Nephron (organoid): ENCODE measurements around the gene CORO2B.

ENCODE experiments used
- H3K27ac Mint-ChIP-seq, 3 experiments: 2 replicates each; pipeline ENCODE4 v1.8.0; 2020; ENCODE audit warnings: mixed read lengths in 3 of 3, mild to moderate bottlenecking in 2 of 3, moderate library complexity in 1 of 3
- H3K27me3 Mint-ChIP-seq: 2 replicates; pipeline ENCODE4 v1.8.0; 2021; ENCODE audit warnings: low read depth, mild to moderate bottlenecking, moderate library complexity, mixed read lengths
- H3K36me3 Mint-ChIP-seq: 2 replicates; pipeline ENCODE4 v1.8.0; 2020; ENCODE audit warnings: low read depth, mixed read lengths
- H3K4me1 Mint-ChIP-seq: 2 replicates; pipeline ENCODE4 v1.8.0; 2020; ENCODE audit warnings: mixed read lengths
- H3K4me3 Mint-ChIP-seq, 3 experiments: 2 replicates each; pipeline ENCODE4 v1.8.0; 2020; ENCODE audit warnings: mild to moderate bottlenecking in 3 of 3, mixed read lengths in 3 of 3, moderate library complexity in 2 of 3
- H3K9me3 Mint-ChIP-seq: 2 replicates; pipeline ENCODE4 v1.8.0; 2020; ENCODE audit warnings: mixed read lengths
- TF ChIP-seq, protein P1 (sequence below), 3 experiments: fragments of 200-600 bp; sonication (generic); IDR thresholded peaks; one replicate each; pipeline ENCODE4 v1.5.0; 2021; ENCODE audit warnings: antibody characterized with exemption in 3 of 3; ENCODE audit not compliant: unreplicated experiment in 3 of 3

Gene CORO2B

DNA sequence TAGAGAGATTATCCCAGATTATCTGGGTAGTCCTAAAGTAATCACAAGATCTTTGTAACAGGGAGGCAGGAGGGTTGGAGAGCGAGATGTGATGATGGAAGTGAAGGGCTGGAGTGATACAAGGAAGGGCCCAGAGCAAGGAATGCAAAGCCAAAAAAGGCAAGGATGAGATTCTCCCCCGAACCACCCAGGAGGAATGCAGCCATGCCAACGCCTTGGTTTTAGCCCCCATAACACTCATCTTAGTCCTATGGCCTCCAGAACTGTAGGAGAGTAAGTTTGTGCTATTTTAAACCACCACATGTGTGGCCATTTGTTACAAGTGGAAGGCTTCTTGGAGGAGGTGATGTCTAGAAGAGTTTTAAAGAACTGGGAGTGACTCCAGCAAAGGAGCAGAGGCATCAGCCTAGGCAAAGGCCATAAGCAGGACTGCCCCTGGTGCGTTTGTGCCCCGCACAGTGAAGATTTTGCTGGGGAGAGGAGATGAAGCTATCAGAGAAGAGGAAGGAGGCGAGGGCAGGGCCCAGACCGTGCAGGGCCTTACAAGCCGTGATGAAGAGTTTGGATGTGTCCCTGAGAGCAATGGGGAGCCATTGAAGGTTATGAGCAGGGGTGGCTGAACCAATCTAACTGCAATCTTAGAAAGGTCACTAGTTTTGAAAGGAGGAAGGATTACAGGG, 25.3 kb upstream of the CORO2B start:
- H3K27ac Mint-ChIP-seq: peak overlapping the region in 1 of 3 experiments; percentile 21
- H3K36me3 Mint-ChIP-seq: no peaks in the 10 kb centered on the region
- H3K4me1 Mint-ChIP-seq: peaks cover 6% of the 10 kb centered on the region
- H3K27me3 Mint-ChIP-seq: peaks cover 38% of the 10 kb centered on the region
- no peaks in the 10 kb centered on the region for H3K9me3 Mint-ChIP-seq
- TF ChIP-seq, protein P1, sequence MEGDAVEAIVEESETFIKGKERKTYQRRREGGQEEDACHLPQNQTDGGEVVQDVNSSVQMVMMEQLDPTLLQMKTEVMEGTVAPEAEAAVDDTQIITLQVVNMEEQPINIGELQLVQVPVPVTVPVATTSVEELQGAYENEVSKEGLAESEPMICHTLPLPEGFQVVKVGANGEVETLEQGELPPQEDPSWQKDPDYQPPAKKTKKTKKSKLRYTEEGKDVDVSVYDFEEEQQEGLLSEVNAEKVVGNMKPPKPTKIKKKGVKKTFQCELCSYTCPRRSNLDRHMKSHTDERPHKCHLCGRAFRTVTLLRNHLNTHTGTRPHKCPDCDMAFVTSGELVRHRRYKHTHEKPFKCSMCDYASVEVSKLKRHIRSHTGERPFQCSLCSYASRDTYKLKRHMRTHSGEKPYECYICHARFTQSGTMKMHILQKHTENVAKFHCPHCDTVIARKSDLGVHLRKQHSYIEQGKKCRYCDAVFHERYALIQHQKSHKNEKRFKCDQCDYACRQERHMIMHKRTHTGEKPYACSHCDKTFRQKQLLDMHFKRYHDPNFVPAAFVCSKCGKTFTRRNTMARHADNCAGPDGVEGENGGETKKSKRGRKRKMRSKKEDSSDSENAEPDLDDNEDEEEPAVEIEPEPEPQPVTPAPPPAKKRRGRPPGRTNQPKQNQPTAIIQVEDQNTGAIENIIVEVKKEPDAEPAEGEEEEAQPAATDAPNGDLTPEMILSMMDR (IDR thresholded peaks at IDR 0.05; ENCODE audit: unreplicated experiment in 3 of 3): no peak
- no peak overlapping the region for H3K4me3 Mint-ChIP-seq

DNA sequence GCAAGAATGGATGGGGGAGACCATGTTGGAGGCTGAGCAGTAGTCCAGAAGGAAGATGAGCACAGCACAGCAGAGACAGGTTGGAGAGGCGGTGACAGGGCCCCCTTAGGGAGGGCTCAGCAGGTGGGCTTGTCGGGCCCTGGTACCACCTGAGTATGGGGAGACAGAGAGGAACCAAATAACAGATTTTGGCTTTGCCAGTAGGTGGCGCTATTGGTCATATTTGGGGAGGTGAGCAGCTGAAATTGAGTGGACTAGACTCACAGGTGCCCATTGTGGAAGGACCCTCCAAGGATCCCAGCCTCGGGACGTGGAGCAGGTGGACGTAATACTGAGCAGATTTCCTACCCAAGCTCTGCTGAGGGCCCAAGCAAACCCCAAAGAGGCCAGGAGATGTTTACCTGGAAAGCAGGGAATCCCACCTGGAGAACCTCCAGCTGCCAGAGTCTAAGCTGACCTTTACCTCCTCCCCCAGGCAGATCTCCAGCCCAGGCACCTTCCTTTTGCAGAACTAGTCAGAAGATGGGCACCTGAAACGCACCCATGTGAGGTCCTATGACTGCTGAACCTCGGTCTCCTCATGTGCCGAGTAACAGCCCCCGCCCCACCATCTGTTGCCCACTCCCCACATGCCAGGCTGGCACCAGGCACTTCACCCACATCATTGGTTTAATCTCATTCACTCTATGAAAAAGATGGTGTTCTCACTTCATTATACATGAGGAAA, 24.6 kb upstream of the CORO2B start:
- TF ChIP-seq, protein P1 (IDR thresholded peaks at IDR 0.05; ENCODE audit: unreplicated experiment in 3 of 3): peak; percentile 78 to 85 (median 84)
- Mint-ChIP-seq H3K27ac (peak overlapping the region in 1 of 3 experiments; percentile 21), H3K36me3 (no peaks in the 10 kb centered on the region), H3K9me3 (no peaks in the 10 kb centered on the region), H3K4me1 (peaks cover 13% of the 10 kb centered on the region), H3K4me3 (no peak overlapping the region), H3K27me3 (peaks cover 45% of the 10 kb centered on the region)

DNA sequence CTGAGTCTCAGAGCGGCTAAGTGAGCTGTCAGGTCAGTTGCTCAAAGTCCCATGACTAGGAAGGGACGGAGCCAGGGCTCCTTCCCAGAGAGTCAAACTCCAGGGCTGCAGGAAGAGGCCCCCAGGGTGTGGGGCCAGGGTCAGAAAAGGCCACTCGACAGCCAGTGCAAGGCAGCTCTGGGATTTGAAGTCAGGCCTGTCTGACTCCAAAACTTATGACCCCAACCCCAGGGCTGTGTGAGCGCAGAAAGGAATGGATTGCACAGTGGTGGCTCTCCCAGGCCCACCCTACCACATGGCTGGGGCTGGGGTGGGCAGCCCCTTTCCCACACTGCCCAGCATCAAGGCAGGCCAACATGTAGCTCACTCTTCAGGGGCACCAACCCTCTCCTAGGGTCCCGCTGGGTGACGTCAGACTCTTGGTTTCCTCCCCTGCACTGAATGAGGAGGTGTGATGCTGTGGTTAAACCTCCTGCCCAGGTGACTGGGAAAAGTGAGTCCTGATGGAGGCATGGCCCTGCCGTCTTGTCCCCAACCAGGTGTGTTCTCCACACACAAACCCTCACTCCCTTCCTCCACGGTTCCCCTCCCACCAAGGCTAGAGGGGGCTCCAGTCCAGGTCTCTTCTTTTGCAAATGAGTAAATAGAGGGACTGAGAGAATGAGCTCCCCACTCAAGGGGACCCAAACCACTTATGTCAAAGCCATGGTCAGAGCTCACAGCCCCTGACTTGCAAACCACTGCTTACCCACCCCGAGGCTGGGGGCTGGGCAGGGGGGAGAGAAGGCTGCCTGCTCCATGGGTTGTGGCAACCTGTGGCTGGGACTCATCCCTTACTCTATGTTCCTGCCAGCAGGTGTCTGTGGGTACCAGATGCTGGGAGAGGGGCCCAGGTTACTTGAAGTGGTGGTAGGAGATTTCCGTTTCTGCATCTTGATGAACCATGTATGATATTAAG, 23.8 kb upstream of the CORO2B start:
- Mint-ChIP-seq H3K36me3 (no peaks in the 10 kb centered on the region), H3K9me3 (no peaks in the 10 kb centered on the region), H3K4me3 (no peak overlapping the region), H3K27me3 (peaks cover 48% of the 10 kb centered on the region), H3K27ac (no peak overlapping the region), H3K4me1 (peaks cover 21% of the 10 kb centered on the region)
- TF ChIP-seq, protein P1 (IDR thresholded peaks at IDR 0.05; ENCODE audit: unreplicated experiment in 3 of 3): no peak

DNA sequence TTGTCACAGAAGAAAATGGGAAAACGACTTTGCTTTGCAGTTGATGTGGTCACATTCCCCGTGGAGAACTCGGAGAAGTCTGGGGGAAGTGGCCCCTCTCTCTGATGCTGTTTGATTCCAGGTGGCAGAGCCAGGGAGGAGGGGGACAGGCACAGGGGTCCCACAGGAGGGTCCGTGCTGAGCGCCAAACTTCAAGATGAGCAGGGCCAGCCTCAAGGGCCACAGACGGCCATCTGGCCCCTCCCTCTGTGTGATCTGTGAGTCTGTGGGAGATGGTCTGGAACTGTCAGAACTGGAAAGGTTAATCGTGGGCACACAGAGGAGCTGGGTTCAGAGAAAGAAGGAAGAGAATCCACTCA, 23.1 kb upstream of the CORO2B start:
- Mint-ChIP-seq H3K4me3 (no peak overlapping the region), H3K27ac (no peak overlapping the region), H3K36me3 (no peaks in the 10 kb centered on the region), H3K9me3 (no peaks in the 10 kb centered on the region), H3K4me1 (peaks cover 26% of the 10 kb centered on the region), H3K27me3 (peaks cover 42% of the 10 kb centered on the region)
- TF ChIP-seq, protein P1 (IDR thresholded peaks at IDR 0.05; ENCODE audit: unreplicated experiment in 3 of 3): no peak

DNA sequence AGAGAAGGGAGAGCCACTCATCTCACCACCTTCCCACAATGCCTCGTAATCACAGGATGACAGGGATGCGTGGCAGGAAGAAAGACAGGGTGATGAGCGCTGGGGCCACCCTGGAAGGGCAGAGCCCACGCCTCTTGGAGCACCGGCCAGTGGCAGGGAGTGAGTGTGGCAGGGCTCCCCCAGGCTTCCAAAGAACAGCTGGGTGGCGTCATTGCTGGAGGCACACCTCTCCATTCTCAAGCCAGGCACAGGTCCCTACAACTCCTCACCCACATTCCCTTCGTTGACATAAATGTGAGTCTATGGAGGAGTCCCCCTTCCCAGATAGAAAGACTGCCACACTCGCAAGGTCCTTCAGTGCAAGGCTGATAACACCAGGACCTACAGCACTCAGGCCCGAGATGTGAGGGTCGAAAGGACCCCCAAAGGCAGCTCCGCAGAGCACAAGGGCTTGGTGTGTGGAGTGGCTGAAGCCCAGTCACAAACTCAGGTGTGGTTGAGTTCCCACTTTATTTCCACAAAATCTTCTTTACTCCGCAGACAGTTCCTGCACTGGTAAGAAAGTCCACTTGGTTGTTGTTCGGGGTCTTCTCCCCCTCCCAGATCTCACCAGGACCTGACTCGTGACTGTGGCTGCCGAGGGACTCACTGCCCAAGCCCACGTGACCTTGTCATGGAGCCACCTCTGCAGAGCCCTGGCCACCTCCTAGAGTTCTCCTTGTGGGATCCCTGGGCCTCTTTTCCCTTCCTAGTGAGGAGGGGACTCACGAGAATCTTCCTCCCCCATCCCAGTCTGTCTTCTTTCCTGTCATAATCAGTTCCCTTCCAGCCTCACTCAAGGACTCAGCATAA, 22.4 kb upstream of the CORO2B start:
- peaks cover 27% of the 10 kb centered on the region for H3K4me1 Mint-ChIP-seq
- no peaks in the 10 kb centered on the region for H3K9me3 Mint-ChIP-seq
- H3K36me3 Mint-ChIP-seq: no peaks in the 10 kb centered on the region
- H3K4me3 Mint-ChIP-seq: peak overlapping the region in 1 of 3 experiments; percentile 24
- TF ChIP-seq, protein P1 (IDR thresholded peaks at IDR 0.05; ENCODE audit: unreplicated experiment in 3 of 3): no peak
- H3K27ac Mint-ChIP-seq: peak overlapping the region in 2 of 3 experiments; percentile 21 to 32
- peaks cover 41% of the 10 kb centered on the region for H3K27me3 Mint-ChIP-seq
